Daoy (cell line): ENCODE results near the gene ENPP7. TPM values are rescaled to one million over a fixed set of nuclear protein-coding genes. Genes with fewer than 3 reads are reported as not detected.

Experiments
- DNase-seq: peaks from one replicate; pipeline ENCODE4 v3.0.0-alpha.2; 2015; ENCODE audit warnings: low read depth
- total RNA-seq: library from RNA; depleted of rRNA; stranded (reverse); fragments of >200 nt; shearing (Covaris generic); gene quantifications from 2 replicates; pipeline ENCODE4 v1.2.3, GENCODE V29; 2014; rRNA removed

The ENPP7 gene, protein sequence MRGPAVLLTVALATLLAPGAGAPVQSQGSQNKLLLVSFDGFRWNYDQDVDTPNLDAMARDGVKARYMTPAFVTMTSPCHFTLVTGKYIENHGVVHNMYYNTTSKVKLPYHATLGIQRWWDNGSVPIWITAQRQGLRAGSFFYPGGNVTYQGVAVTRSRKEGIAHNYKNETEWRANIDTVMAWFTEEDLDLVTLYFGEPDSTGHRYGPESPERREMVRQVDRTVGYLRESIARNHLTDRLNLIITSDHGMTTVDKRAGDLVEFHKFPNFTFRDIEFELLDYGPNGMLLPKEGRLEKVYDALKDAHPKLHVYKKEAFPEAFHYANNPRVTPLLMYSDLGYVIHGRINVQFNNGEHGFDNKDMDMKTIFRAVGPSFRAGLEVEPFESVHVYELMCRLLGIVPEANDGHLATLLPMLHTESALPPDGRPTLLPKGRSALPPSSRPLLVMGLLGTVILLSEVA
- total RNA-seq, result not detected in 2 replicates

DNA sequence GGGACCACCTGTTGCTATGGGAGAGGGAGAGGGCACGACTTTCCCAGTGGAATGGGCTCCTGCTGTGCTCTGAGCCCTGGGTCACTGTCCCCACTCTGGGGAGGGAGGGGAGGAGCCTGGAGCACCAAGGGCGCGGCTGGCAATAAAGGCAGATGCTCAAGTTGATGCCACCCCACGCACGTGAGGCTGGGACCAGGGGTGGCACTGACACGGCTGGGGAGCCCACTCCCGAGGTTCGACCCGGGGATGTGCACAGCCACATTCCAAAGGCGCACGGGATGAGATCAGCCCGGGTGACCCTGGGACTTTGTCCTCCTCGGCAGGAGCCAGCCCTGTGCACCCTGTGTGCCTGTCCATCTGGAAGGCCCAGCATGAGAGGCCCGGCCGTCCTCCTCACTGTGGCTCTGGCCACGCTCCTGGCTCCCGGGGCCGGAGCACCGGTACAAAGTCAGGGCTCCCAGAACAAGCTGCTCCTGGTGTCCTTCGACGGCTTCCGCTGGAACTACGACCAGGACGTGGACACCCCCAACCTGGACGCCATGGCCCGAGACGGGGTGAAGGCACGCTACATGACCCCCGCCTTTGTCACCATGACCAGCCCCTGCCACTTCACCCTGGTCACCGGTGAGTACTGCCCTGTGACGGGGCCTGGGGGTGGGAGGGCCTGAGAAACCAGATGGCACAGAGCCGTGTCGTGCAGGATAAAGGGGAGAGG lies at the start of gene ENPP7:
ENPP7 (plus strand) TSS at position 175 of the 715 bp plus-strand sequence; CDS start at position 372, 197 bp downstream.
- no peak for DNase-seq

DNA sequence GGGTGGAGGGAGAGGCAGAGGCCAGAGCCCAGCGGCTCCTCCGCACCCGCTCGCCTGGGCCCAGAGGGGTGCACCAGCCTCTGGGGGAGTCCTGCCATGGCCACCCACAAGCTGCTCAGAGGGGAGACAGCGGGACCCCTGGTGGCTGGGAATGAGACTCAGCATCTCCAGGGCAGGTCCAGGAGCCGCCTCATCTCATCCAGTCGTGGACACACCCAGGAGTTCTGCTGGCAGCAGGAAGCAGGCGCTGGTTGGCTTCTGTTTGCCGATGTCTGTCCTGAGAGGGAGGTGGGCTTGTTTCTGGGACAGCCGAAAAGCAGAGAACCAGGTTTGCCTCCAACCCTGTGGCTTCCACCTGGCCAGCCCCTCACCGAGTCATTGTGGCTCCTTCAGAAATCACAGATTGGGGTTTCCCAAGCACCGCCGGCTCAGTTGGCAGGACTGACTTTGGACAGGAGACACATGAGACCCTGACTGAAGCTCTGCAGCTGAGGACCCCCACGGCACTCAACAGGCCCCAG lies 49.6 kb upstream of the ENPP7 start:
- DNase-seq, result no peak

DNA sequence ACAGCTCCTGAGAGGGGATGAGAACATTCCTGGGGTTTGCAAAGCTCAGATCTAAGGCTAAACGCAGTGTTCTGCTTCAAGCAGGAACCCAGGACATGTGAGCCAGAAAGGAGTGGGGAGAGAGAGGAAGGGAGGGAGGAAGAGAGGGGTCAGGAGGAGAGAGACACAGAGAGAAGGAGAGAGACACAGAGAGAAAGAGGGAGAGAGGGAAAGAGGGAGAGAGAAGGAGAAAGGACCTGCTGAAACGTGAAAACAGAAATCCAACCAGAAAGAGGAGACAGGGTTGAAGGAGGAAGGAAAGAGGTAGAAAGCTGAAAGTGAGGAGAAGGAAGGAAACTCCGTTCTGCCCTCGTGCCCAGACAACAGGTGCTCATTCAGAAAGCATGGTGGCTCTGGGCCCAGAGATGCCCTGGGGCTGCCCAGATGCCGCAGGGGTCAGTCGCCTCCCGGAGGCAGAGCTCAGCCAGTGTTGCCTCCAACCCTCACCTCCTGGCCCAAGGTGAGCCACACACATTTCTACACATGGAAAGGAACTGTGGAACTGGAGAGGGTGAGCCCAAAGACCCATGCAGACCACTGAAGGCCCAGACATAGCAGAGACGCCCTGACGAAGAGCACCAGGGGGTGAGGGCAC lies 49.0 kb upstream of the ENPP7 start:
- DNase-seq, result no peak

DNA sequence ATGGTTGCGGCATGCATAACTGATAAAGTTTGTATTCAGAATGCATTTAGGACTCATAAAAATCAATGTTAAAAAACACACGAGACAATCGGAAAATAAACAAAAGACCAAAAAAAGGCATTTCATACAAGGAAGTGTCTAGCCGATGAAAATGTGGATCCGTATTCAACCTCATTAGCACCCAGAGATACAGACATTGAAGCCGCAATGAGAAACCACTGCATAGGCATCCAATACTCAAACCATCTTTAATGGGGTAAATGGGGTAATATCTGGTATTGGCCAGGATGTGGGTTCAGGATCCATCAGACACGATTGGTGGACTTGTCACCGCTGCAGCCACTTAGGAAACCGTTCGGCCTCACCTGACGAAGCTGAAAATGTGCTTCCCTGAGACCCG lies 47.4 kb upstream of the ENPP7 start:
- DNase-seq, result no peak

DNA sequence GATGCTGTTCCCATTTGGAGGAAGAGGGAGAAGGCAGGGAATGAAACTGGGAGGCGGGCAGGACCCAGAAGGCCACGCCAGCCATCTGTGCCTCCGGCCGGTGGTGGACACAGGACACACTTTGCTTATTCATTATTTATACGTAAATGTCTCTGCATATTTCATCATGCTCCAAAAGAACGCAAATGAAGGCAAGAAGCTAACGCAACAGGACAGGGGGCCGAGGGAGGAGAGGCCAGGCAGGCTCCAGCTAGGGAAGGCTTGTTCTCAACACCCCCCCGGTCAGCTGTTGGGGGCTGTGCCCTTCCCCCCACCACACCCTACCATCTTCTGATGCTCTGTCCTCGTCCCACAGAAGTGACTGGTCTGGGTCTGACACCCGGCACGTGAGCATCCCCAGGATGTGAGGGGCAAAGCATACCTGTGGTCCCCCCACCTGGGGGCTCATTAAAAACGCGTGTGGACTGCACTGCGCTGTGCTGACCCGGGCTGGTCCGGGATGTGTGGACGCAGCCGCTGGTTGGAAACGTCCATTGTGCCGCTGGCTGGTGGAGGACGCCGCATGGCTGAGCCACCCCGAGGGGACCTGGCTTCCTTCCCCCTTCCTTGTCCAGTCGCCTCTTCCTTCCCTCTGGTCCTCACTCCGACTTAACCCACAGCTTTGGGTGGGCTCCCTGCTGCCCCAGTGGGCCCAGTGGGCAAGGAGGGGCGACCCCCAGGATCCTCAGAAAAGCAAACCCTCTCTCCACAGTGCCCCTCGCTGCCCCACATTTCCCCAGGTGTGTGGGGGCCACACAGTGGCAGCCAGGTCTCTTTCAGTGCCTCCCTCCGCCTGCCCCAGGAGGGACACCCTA lies 46.4 kb upstream of the ENPP7 start:
- no peak for DNase-seq

DNA sequence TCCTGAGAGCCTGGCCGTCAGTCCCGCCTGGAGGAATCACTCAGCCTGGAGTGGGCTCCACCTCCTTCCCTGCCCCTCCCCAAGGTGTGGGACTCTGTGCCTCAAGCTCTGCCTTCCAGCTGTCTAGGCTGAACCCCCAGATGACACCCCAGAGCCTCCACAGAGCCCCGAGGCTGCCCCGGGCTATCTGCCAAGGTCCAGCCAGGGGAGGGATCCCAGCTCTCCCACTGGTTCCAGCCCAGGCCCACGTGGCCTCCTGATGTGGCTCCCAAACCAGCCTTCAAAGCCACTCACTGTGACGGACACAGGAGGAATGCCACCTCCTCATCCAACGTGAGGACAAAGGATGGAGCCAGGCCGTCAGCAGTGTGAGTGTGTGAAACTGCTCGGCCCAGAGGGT lies 45.6 kb upstream of the ENPP7 start:
- DNase-seq, result no peak

DNA sequence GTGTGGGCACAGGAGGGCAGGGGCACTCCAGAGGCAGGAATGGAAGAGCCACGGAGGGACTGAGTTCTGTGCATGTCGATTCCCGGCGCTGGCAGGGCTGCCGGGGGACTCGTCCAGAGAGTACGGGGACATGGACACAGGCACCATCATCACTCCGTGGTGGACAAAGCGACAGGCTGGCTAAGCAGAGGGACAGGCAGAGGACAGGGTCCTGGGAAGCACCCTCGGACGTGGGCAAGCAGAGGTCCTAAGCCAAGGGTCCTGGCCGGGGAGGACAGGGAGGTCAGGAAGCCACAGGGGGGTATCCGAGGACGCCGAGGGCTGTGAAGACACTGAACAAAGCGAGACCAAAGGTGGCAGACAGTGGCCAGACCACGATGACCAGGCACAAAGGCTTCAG lies 44.3 kb upstream of the ENPP7 start:
- DNase-seq, result no peak

DNA sequence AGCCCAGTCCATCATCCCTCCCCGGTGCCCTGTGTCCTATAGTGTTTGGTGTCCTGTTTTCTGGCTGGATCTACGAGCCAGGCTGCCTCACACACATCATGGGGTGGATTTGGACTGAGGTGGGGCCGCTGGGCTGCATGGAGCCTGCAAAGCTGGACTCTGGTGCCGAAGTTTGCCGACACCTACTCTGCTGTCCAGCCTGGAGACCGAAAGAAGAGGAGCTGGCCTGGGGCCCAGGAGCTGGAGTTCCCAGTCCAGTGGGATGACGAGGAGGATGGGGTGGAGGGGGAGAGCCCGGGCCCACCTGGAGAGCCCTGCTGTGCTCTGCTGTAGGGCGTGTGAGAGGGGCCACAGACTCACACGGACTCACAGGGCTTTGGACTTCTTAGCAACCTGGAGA lies 40.3 kb upstream of the ENPP7 start:
- no peak for DNase-seq

DNA sequence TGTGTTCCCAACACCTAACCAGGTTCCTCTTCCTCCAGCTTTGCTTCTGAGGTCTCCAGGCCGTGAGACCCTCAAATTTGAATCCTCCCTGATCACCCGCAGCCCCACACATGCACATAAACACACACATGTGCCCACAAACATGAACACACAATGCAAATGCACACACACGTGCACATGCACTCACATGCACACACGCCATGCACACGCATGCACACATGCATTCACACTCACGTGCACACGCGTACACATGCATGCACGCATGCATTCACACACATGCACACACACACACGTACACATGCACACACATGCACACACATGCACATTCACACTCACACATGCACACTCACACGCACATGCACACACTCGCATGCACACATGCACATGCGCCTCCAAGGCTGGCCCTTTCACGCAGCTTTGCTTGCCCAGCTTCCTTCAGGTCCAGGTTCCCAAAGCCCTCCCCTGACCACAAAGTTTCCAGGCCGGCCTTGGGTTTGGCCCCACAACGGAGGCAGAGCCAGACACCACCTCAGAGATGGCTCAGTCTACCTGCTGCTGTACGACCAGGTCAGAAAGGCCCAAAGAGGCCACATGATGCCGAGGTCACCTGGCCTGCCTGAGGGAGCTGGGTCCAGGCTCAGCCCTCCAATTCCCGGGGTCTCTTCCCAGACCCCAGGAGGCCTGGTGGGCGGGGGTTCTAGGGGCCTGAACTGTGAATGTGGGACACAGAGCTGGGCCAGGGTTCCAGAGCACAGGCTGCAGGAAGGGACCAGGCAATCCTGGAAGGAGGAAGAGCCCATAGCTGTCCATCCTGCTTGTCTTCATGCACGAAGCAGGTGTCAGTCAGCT lies 39.5 kb upstream of the ENPP7 start:
- no peak for DNase-seq

DNA sequence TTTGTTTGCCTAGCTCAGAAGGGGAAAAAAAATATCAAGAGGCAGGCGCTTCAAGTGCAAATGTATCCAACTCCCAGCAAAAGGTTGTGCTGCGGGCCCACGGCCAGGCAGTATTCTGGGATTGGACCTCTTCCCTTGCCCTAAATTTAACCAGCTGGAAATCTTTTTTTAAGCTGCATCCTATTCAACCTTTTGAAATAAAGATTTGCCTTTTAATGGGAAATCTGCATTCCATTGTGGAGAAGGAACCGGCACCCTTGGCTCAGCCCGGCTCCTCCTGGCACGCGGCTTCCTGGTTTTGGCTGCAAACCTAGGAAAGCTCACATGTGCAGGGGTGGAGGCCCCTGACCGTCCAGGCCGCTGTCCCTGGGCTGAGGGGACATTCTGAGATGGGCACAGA lies 38.8 kb upstream of the ENPP7 start:
- DNase-seq, result no peak

DNA sequence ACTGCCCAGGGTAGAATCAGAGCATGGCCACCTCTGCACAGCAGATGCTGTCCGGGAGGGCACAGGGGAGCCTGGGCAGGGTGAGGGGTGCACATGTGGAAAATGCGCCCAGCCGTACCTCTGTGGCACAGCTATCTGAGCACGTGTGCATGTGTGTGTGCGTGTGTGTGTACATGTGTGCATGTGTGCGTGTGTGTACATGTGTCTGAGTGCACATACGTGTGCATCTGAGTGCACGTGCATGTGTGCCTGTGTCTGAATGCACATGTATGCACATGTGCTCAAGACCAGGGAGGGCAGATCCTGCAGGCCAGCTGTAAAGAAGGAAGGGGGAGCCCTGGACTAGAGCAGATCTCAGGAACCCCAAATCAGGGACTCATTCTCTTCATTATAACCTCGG lies 37.3 kb upstream of the ENPP7 start:
- DNase-seq, result no peak

DNA sequence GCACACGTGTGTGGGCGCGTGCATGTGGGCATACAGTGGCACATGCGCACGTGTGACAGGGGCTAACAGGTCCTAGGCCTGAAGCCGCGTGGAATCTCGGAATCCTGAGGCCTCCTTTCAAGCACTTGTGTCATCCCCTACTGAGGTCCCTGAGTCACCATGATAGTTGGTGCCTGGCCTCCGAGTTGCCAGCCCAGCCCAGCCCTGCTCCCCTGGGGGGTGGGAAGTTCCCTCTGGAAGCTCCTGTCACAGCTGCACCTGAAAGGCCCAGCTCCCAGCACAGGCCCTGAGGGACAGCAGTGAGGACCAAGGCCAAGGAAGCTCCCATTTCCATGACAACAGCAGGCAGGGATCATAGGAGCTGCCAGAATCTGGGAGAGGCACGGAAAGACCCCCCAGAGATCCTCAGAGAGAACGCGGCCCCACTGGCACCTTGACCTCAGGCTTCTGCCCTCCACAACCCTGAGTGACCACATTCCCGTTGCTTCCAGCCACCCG lies 35.4 kb upstream of the ENPP7 start:
- DNase-seq, result peak; percentile 70

DNA sequence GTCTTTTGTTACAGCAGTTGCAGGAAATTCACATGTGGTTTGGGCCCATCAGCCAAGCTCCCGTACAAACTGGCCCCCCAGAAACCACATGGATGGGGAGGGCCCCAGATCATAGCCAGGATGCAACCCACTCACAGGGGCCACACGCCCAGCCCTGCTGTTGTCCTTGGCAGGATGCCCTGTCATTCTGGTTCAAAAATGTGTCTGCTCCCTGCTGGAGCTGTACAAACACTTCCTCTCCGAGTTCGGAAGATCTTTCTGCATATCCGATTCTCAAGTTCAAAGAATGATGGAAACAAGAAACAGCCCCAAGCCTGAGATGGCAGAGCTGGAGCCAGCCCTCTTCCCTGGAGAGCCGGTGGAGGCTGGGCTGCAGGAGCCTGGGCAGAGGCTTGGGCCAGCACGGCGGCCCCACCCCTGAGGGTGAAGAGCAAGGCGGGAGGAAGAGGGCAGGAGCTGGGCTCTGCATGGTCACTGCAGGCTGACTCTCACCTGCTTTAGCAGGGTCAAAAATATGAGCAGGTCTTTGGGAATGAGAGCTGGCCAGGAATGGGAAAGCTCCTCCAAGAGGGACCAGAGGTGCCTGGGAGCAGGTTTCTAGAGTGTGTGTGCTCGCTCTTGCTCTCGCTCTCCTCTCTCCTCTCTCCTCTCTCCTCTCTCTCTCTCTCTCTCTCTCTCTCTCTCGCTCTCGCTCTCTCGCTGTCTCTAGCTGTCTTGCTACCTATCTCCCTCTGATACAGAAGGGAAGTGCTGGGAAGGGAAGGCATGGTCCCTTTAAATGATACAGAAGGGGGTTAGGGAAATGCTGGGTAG lies 34.7 kb upstream of the ENPP7 start:
- DNase-seq, result peak; percentile 80

DNA sequence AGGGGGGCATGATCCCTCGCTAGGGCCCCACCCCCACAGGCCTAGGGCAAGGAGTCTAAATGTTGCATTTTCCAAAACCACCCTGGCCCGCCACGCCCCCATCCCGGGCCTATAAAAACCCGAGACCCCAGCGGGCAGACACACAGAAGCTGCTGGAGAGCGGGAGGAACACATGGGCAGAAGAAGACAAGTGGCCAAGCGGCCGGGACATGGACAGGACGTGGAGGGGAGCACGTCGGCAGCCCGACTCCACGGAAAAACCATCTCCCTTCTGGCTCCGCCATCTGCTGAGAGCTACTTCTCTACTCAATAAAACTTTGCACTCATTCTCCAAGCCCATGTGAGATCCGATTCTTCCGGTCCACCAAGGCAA lies 34.1 kb upstream of the ENPP7 start:
- DNase-seq, result no peak

DNA sequence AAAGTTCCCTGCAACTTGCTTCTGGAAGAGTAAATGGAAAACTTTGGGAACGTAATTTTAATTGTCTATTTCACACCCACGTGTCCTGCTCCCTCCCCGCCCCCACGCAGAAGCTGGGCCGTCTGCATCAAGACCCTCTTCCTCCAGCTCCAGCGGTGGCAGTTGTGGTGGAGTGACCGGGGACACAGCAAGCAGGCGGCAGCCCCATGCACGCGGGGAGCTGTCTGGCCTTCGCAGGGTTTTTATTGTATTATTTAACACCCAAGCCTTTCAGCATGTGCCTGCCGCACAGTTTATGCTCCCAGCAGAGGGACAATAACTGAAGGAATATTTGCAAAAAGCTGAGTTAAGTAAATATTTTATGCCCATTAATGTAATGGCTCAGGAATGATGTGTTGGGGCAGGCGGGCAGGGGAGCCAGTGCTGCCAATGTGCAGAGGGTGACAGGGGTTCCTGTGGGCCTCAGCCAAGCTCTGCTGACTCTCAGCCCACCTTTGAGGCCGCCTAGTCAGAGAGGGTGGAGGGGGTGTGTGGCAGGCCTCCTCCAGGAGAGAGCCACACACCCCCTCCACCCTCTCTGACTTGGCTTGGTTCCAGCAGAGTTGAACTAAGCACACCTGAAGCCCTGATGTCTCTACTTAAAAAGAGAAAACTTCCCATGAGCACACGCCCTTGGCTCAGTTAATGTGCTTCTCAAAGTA lies 32.4 kb upstream of the ENPP7 start:
- no peak for DNase-seq

DNA sequence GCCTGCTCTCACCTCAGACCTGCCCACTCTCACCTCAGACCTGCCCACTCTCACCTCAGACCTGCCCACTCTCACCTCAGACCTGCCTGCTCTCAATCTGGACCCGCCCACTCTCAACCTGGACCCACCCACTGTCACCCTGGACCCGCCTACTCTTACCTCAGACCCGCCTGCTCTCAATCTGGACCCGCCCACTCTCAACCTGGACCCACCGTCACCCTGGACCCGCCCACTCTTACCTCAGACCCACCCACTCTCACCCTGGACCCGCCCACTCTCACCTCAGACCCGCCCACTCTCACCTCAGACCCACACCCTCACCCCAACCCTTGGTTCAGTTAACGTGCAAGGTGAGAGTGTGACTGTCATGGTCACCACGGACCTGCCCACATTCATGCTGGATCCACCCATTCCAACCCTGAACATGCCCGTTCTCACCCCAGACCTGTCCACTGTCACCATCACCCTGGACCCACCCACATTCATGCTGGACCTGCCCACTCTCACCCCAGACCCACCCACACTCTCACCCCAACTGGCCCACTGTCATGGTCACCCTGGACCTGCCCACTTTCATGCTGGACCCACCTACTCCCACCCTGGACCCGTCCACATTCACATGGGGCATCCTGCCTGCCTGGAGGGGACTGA lies 31.2 kb upstream of the ENPP7 start:
- DNase-seq, result no peak

DNA sequence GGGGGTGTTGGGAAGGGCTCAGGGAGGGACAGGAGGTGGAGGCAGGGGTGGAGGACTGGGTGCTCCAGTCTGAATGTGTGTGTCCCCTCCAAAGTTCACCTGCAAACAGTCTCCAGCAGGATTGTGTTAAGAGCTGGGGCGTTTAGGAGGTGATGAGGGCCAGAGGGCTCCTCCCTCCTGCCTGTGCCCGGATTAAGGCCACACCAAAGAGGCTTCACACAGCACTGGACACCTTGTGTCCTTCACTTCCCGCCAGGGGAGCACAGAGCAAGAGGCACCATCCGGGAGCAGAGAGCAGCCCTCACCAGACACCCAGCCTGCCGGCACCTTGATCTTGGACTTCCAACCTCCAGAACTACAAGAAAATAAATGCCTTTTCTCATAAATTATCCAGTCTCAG lies 30.2 kb upstream of the ENPP7 start:
- DNase-seq, result no peak

DNA sequence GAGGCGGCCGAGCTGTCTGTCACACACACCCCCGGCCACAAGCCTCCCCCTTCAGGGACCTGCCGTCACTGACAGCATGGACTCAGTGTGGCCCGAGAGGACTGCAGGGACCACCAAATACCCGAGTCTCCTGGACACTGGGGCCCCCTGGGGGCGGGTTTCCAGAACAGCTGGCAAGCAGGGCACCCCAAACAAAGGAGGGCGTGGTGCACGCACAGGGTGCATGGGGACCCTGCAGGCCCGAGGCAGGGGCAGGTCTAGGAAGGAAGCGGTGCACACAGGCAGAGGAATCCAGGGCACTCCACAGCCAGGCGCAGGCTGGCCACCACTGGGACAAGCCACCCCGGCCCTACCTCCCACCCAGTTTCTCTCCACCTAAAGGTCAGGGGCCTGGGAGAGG lies 28.7 kb upstream of the ENPP7 start:
- DNase-seq, result no peak
